HG03139 (cell line): ENCODE data around the gene SNX15.

Experiments
- ATAC-seq: cut with Tn5 transposase; IDR thresholded peaks from one replicate; pipeline ENCODE4 v1.9.1; 2021; ENCODE audit not compliant: unreplicated experiment

Gene SNX15

DNA sequence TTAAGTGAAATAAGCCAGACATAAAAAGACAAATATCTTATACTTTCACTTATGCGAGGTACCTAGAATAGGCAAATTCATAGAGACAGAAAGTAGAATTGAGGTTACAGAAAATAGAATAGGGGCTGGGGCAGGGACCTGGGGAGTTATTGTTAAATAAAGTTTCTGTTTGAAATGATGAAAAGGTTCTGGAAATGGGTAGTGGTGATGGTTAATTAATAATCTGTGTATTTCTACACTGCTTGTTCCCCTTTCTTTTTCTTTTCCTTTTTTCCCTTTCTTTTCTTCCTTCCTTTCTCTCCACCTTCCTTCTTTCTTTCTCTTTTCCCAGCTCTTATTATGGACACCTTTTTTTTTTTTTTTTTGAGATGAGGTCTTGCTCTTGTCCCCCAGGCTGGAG, 28.3 kb downstream of the SNX15 start:
- ATAC-seq = no peak

DNA sequence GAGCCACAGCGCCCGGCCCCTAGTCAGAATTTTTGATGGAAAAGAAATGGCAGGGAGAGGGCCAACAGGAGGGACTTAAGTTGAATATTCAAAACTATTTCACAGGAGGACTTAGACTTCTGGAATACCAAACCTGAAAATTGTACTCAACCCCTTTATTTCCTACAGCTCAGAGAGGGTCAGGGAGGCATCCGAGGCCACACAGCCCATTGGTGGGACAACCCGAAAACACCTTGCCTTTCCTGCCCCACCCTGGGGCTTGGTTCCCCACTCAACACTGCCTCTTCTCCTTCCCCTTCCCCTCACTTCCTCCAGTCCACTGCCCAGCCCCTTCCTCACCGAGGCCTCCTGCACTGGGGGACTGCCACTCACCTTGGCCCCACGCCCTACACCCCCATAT, 29.8 kb downstream of the SNX15 start:
- ATAC-seq = no peak

- ATAC-seq = no peak
Measured at GRCh38 chr11:65057526-65057925, 30.3 kb downstream of the SNX15 start.

DNA sequence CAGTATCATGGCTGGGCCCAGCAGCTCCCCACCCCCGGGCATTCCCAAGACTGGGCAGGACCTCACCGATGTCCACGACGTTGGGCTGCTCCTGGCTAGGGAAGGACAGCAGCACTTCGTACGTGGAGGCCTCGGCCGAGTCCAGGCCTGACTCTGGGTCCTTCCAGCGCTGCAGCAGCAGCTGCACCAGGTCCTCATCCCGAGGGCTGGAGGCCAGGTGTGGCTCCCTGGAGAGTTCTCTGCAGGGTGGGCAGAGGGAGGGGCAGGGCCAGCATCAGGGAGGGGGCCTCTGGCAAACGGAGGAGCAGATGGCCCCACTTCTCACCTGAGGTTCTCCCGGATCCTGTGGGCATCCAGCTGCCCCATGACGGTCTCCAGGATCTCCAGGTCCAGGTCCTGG, 30.8 kb downstream of the SNX15 start:
- ATAC-seq = no peak

- no peak for ATAC-seq
Measured at GRCh38 chr11:65058419-65059054, 31.3 kb downstream of the SNX15 start, which contains the start of gene NAALADL1. Gene NAALADL1, minus strand, starts transcription at chr11:65058553. Its CDS starts 32 bp downstream, at chr11:65058521.

DNA sequence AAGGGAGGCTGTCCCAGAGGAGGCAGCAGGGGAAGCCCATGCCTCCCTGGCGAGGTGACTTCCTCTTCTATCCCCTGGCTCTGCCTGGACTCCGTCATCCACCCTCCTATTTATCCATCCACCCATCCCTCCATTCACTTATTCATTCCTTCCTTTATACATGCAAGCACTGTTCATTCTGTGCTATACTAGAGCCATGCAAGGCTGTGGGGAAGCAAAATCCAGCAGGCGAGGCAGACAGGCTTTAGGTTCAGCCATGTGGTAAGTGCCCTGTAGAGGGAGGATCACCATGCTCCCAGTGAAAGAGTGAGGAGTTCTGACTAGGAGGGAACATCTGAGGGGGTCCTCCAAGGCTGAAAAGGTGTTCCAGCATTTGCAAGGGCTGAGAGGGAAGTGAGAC, 32.3 kb downstream of the SNX15 start:
- ATAC-seq = no peak

- no peak for ATAC-seq
Measured at GRCh38 chr11:65059959-65060824, 33.0 kb downstream of the SNX15 start.

GRCh38 chr11:65060913-65061408, 33.7 kb downstream of the SNX15 start:
- ATAC-seq = no peak

DNA sequence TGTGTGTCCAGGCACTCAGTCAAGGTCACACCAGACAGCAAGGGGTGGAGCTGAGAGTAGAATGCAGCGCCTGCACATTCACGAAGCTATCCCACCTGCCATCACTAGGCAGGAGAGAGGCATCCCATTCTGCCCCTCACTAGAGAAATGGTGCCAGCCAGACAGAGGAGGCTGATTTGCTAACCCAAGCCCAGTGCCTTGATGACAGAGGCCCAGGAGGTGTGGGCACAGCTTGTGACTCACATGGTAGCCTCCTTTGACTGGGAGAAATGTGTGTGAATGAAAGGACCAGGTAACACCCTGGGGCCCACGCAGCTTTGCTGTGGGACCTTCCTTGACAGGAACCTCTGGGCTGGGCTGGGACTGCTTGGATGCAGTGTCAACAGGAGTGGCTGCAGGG, 36.3 kb downstream of the SNX15 start:
- ATAC-seq = no peak

DNA sequence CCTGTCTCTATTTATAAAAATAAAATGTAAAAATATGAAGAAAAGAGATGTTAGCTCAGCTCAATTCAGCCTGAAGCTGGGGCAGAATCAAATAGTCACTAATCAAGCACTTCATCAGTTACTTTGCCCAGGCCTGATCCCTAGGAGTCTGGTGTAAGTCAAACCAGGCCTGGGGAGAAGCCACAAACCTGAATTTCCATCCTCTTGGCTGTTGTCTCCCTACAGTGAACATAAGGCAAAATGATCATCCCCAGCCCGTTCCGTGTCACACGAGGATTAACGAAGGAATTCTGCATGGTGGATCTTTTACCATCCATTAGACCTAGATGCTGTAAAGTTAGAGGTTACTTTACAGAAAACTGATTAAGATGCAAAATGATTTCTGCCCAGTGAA, 37.6 kb downstream of the SNX15 start:
- ATAC-seq = no peak

GRCh38 chr11:65065851-65066250, 38.6 kb downstream of the SNX15 start:
- no peak for ATAC-seq

GRCh38 chr11:65066315-65066714, 39.1 kb downstream of the SNX15 start:
- no peak for ATAC-seq

DNA sequence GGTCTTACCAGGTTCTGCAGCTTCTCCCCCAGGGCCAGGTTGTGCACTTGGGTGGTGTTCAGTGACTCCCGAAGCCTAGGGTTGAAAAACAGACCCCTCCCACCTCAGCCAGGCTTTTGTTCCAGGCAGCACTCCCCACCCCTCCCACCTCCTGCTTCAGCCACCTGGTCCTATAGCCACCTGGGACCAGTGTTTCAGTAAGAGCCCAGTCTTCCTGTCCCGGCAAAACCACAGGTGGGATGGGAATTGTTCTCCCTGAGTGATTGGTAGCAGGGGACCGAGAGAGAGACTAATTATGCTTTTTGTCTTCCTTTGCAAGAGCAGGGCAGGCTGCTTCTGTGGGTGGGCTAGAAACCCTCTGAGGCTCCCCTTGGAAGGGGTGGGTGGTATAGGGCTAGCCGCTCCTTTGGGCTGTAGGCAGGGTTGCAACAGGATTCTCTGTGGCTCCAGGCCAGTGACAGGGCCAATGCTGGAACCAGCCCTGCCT, 39.6 kb downstream of the SNX15 start:
- ATAC-seq = no peak

- no peak for ATAC-seq
Measured at GRCh38 chr11:65067446-65067845, 40.2 kb downstream of the SNX15 start.

DNA sequence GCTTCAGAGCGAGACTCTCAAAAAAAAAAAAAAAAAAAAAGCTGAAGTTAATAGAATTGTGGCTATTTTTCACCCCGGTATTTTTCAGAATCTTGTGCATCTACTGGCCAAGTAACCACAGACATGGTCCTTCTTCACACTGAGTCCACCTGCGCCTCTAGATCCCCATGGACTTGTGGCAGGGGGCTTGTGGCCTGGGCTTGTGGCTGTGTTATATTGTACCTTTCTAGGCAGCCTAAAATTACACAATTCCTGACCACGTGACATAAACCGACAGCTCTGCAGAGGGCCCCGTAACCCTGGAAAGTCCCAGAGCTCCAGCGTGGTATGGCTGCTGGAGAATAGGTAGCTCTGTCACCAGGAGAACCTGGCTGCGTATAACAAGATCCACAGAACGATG, 42.0 kb downstream of the SNX15 start:
- ATAC-seq = no peak

DNA sequence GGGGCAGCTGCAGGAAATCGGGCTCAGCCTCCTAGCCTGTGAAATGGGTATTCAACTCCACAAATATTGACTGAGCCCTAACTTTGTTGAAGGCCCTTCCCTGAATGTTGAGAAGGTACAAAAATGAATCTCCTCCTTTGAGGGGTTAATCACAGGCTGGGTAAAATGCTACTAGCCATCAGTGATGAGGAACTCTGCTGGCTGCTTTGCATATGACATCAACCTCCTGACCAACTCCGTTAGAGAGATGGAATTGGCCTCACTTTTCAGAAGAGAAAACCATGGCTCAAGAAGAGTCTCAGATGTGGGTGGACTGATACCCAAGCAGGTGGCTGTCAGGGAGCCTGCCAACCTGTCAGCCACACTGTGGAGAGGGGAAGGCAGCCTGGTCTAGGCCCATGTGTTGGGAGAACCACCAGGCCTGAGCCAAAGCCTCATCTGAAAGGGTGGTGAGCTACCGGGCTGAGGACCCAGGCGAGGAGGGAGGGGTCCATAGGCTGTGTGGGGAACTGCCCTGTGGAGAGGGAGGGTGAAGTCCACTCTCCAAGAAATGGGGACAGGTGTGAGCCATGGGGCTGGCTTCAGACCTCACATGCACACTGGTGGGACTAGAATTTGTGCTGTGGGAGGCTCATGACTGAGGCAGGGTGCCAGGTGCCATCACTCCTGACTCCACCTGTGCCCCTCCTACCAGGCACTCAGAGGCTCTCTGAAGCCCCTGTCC, 44.8 kb downstream of the SNX15 start:
- no peak for ATAC-seq

GRCh38 chr11:65072631-65072966, 45.4 kb downstream of the SNX15 start:
- ATAC-seq = no peak

DNA sequence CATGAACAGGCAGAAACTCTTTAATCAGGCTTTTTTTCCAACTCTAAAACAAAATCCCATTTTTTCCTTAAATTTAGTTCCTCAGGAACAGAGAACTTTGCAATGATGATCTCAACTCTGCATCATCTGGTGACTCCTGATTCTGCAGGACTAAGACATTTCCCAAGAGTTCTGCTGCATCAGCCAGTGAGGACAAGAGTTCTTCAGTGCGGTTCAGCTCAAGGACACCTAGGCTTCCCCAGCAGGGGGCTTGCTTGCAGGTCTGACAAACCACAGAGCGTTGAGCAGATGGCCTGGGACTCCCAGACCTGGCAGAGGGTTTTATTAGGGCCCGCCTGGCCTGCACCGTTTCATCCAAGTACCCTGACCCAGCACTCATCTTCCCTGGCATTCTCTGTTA, 50.2 kb downstream of the SNX15 start:
- ATAC-seq = no peak

DNA sequence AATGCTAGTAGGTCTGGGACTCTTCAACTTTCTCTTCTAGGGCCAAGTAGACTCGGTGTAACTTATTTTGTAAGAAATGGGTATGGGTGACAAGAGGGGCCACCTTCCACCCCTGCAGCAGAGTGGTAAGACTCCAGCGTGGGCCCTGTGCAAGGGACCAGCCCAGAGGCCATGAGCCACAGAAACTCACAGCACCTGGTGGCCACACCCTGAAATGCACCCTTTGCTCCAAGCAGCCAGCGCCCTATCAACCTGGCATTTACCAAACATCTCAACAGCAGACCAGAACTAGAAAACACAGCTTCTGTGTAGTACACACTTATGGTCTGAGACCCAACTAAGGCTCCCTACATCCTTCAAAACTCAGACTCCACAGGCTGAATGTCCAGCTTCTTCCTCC, 50.9 kb downstream of the SNX15 start:
- no peak for ATAC-seq

GRCh38 chr11:65078786-65079342, 51.6 kb downstream of the SNX15 start:
- no peak for ATAC-seq

DNA sequence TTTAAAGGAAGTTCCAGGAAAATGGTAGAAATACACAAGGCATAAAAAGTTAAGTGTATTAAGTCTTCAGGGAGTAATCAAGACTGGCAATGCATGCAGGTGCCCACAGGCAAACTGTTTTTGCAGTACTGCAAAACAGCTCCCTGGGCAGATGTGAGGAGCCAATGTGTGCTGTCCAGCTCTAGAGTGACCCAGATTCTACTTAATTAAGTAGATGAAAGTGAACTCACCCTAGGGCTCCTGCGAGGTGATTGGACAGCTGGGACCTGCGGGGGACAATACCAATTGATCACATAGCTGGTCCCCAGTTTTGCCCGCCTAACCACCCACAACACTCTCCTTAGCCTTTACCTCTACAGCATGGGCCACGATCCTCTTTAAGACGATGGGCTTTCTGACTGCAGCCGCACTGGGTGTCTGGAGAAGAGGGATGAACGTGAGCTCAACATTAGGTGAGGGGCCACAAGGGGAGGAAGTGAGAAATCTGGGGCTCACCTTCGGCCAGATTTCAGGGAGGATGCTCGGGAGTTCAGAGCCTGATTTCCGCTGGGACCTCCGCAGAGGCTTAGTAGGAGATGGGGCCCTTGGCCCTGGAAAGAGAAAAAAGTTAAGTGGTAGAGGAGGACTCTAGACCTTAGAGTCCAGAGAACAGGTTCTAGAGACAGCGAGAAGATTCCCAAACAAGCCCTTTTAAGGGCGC, 56.0 kb downstream of the SNX15 start:
- peak; percentile 12 for ATAC-seq
